Stimulated activated naive CD8-positive, alpha-beta T cell treated with anti-CD3 and anti-CD28 coated beads, Interleukin-15, Interleukin-2, amounts not matched to agents 100 U/mL and 50 U/mL, for 24 hours (primary cell): ENCODE measurements around the gene MRPS23.

ENCODE experiments used
- ATAC-seq: fragments of 150-1000 bp; cut with Tn5 transposase; one replicate; pipeline ENCODE4 v1.10.0; 2021
- DNase-seq: peaks from one replicate; pipeline ENCODE4 v3.0.0; 2021

Gene MRPS23

GRCh38 chr17:57794841-57795240 lies 55.0 kb downstream of the MRPS23 start:
- DNase-seq (no peak), ATAC-seq (no peak)

- ATAC-seq = no peak
These were observed 61.1 kb downstream of the MRPS23 start for GRCh38 chr17:57788725-57789124.

DNA sequence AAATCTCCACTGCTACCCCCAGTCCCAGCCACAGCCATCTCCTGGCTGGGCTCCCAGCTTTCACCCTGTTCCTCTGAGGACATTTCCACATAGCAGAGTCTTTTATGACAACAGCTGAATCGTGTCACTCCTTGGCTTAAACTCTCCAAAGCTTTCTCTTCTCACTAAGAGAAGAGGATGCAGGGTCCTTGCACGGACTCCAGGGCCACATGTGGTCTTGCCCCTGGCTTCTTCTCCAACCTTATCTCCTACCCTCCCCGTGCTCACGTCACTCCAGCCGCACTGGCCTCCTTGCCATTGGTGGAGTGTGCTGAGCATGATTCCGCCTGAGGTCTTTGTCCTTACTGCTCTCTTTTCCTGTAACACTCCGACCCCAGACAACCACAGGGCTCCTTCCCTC lies 64.8 kb downstream of the MRPS23 start:
- no peak for DNase-seq
- no peak for ATAC-seq

More at GRCh38 chr17:57788725-57789124, 61.1 kb downstream of the MRPS23 start:
- DNase-seq = no peak
